Psoas muscle (tissue), 8 donors: ENCODE measurements around the gene RFT1. TPM values are rescaled to one million over a fixed set of nuclear protein-coding genes. Genes with fewer than 3 reads are reported as not detected.

ENCODE experiments used
- ATAC-seq, 4 donors: fragments of 200-7000 bp; cut with Tn5 transposase; one replicate each; pipeline ENCODE4 v1.9.1; 2020; ENCODE audit warnings: moderate library complexity in 3 of 4, mild to moderate bottlenecking in 2 of 4
- DNase-seq, 2 donors: peaks; one replicate each; pipeline ENCODE4 v3.0.0-alpha.2; 2020
- H3K27ac ChIP-seq: fragments of 200-600 bp; one replicate; pipeline ENCODE4 v1.8.0; 2022
- H3K27me3 ChIP-seq, 3 donors: fragments of 200-600 bp in 1 of 3; one replicate each; pipeline versions ENCODE4 v1.6.1 to v1.8.0; 2013 to 2022; ENCODE audit warnings: low read length in 2 of 3, mild to moderate bottlenecking in 2 of 3, moderate library complexity in 1 of 3; ENCODE audit not compliant: insufficient read depth in 3 of 3
- H3K36me3 ChIP-seq, 2 donors: fragments of 200-600 bp in 1 of 2; one replicate each; pipeline versions ENCODE4 v1.6.1 to v1.8.0; 2013 to 2022; ENCODE audit warnings: low read depth in 1 of 2, mild to moderate bottlenecking in 1 of 2, moderate library complexity in 1 of 2; ENCODE audit not compliant: insufficient read depth in 1 of 2
- H3K4me1 ChIP-seq: fragments of 200-600 bp; one replicate; pipeline ENCODE4 v1.8.0; 2022
- H3K4me3 ChIP-seq: fragments of 200-600 bp; one replicate; pipeline ENCODE4 v1.8.0; 2022; ENCODE audit warnings: mild to moderate bottlenecking
- H3K9me3 ChIP-seq: fragments of 200-600 bp; one replicate; pipeline ENCODE4 v1.8.0; 2022
- CTCF ChIP-seq: fragments of 200-600 bp; IDR thresholded peaks from one replicate; pipeline ENCODE4 v1.8.0; 2022; ENCODE audit warnings: antibody characterized with exemption
- WGBS, 3 donors: extraction: QIAGEN DNeasy Blood & Tissue Kit; methylation state at CpG; one replicate each; pipeline versions ENCODE4 v1.1.6 to v1.1.7; 2013; 5-methylcytosine and 5-hydroxymethylcytosine counted together
- intact Hi-C, 2 donors: fragments of 100-400 bp; cut with DNase I; formaldehyde crosslinking; loops; one replicate each; pipeline versions ENCODE4 v1.11.0 to v1.14.2; 2022
- polyA plus RNA-seq, 3 donors: library from polyadenylated mRNA; stranded (reverse); fragments of 200-250 nt; gene quantifications; one replicate each; pipeline ENCODE4 v1.2.3, GENCODE V29; 2013
- total RNA-seq, 4 donors: library from RNA; stranded (reverse); fragmentation: NEBNext Ultra II Directional in 2 of 4; extraction: Animal tissue kit (Norgen Biotek cat#: 25700) in 2 of 4; gene quantifications; one replicate each; pipeline versions ENCODE4 v1.2.1 to v1.2.4, GENCODE V29; 2021 to 2023
- donor health status: healthy with polysubstance abuse.
- donor health status: DM: no; HTN: no; CAD: no; lungs with moderate emphysema.
- donor health status: Bipolar disorder and iron deficiency.
- donor health status: healthy.
- donor health status: DM: yes; HTN: yes; CAD: no.
- donor health status: DM: no; HTN: no; CAD: no.
- donor health status: DM: no; HTN: no; CAD: no.
- donor health status: DM: yes; HTN: yes; CAD: no.

Gene RFT1
- total and polyA plus RNA-seq, 7 donors: 5.4 to 13.2 (median 6.9) TPM

DNA sequence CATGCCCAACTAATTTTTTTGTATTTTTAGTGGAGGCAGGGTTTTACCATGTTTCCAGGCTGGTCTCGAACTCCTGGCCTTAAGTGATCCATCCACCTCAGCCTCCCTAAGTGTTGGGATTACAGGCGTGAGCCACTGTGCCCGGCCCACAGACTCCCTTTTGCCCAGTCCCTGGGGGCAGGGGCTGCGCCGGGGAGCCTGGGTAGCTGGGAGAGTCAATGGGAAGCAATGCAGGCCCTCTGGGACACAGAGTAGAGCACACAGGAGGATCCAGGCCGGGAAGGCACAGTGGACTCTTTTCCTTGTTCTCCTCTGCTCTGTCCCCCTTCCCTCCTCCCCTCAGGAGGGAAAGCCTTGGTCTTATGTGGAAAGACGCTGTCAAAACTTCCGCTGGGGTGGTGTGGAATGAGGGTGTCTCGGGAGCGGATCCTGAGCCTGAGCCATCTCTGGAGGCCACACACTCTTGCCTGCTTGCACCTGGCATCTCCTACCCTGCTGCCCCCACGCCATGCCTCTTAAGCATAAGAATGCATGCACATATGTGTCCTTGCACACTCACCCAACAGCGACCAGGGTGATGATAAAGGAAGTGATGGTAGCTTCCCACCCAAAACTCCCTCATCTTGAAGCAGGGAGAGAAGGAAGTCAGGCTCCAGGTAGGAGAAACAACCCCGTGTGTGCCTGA is 18.9 kb upstream of the RFT1 start:
- no peak for DNase-seq
- intact Hi-C loops: no loop called here
- 83 to 90% (median 89%) methylated on average over 13 of the region's 13 CpGs for WGBS, 3 donors

GRCh38 chr3:53147903-53148400 is 17.7 kb upstream of the RFT1 start:
- no peaks in the 10 kb centered on the region for H3K9me3 ChIP-seq
- H3K36me3 ChIP-seq: no peaks in the 10 kb centered on the region
- H3K27ac ChIP-seq: no peak overlapping the region
- H3K4me1 ChIP-seq: peaks cover 16% of the 10 kb centered on the region
- no peak for TF ChIP-seq CTCF
- ATAC-seq (peak in 2 of 4 donors; percentile 27 to 40), DNase-seq (peak in 1 of 2 donors; percentile 5)
- WGBS, 3 donors: 27 to 47% (median 33%) methylated on average over 2 of the region's 2 CpGs
- intact Hi-C loops: no loop called here
- no peak overlapping the region for H3K4me3 ChIP-seq
- H3K27me3 ChIP-seq: no peaks in the 10 kb centered on the region

More for the DNA sequence above, 18.9 kb upstream of the RFT1 start:
- Histone ChIP-seq H3K36me3 (no peaks in the 10 kb centered on the region), H3K9me3 (no peaks in the 10 kb centered on the region), H3K4me1 (peaks cover 21% of the 10 kb centered on the region), H3K4me3 (no peak overlapping the region), H3K27ac (no peak overlapping the region), H3K27me3 (no peaks in the 10 kb centered on the region)
- ATAC-seq: no peak
- TF ChIP-seq CTCF: no peak

- H3K9me3 ChIP-seq: no peaks in the 10 kb centered on the region
- no peak overlapping the region for H3K27ac ChIP-seq
- no peak overlapping the region for H3K4me3 ChIP-seq
- WGBS, 3 donors: 56 to 79% (median 58%) methylated on average over 11 of the region's 11 CpGs
- H3K27me3 ChIP-seq: no peaks in the 10 kb centered on the region
- peak; percentile 28 to 43 (median 34) for ATAC-seq
- TF ChIP-seq CTCF: no peak
- H3K36me3 ChIP-seq: no peaks in the 10 kb centered on the region
- peak in 1 of 2 donors; percentile 8 for DNase-seq
- peaks cover 16% of the 10 kb centered on the region for H3K4me1 ChIP-seq
- intact Hi-C loops: no loop called here
These were observed 17.1 kb upstream of the RFT1 start for GRCh38 chr3:53147151-53147902.

- no peak overlapping the region for H3K27ac ChIP-seq
- ATAC-seq: no peak
- H3K36me3 ChIP-seq: no peaks in the 10 kb centered on the region
- H3K9me3 ChIP-seq: no peaks in the 10 kb centered on the region
- no peak for TF ChIP-seq CTCF
- no peak overlapping the region for H3K4me3 ChIP-seq
- peak in 1 of 2 donors; percentile 5 for DNase-seq
- 61 to 80% (median 72%) methylated on average over 7 of the region's 7 CpGs for WGBS, 3 donors
- intact Hi-C loops: no loop called here
- H3K27me3 ChIP-seq: no peaks in the 10 kb centered on the region
- H3K4me1 ChIP-seq: peaks cover 16% of the 10 kb centered on the region
These were observed 16.2 kb upstream of the RFT1 start for GRCh38 chr3:53146319-53146891.
